B cell (primary cell): Measurements from ENCODE around the gene NUCB2. TPM values are rescaled to one million over a fixed set of nuclear protein-coding genes. Genes with fewer than 3 reads are reported as not detected.

Experiments used
- ATAC-seq: fragments of 200-7000 bp; cut with Tn5 transposase; one replicate; pipeline ENCODE4 v1.10.0; 2021; ENCODE audit warnings: low read depth, mild to moderate bottlenecking, moderate number of reproducible peaks, moderate library complexity
- CTCF ChIA-PET: fragments of 350-600 bp; sonication (Branson Sonifier 250); formaldehyde crosslinking; loops from one replicate; lab custom pipeline; 2021; ENCODE audit warnings: antibody characterized with exemption, inconsistent platforms; lab: Charles Lee
- POLR2A ChIA-PET: fragments of 350-600 bp; sonication (Branson Sonifier 250); formaldehyde crosslinking; loops from one replicate; lab custom pipeline; 2021; ENCODE audit warnings: antibody characterized with exemption; lab: Charles Lee
- DNase-seq: peaks from one replicate; pipeline ENCODE4 v3.0.0; 2013
- H2AFZ ChIP-seq: 2 replicates; pipeline ENCODE4 v1.6.1; 2012; ENCODE audit warnings: mild to moderate bottlenecking, low read depth, low read length; ENCODE audit not compliant: insufficient read depth, poor library complexity, severe bottlenecking
- H3K27ac ChIP-seq, 2 donors: 1 replicate in 1 of 2; 2 replicates in 1 of 2; pipeline ENCODE4 v1.5.1; 2012 to 2013; ENCODE audit warnings: low read length in 2 of 2, mild to moderate bottlenecking in 2 of 2, moderate library complexity in 1 of 2
- H3K27me3 ChIP-seq, 4 experiments: fragments of 200-600 bp in 1 of 4; sonication (generic) in 1 of 4; replicated peaks in 1 of 4; 1 replicate in 2 of 4; 2 replicates in 2 of 4; pipeline versions ENCODE4 v1.6.1 to v1.7.0; 2013 to 2016; ENCODE audit warnings: low read length in 3 of 4, mild to moderate bottlenecking in 2 of 4, mixed read lengths in 1 of 4, moderate library complexity in 1 of 4; ENCODE audit not compliant: insufficient read depth in 4 of 4, control insufficient read depth in 3 of 4; ENCODE audit errors: control extremely low read depth in 1 of 4
- H3K36me3 ChIP-seq, 2 experiments: replicated peaks in 1 of 2; 1 replicate in 1 of 2; 2 replicates in 1 of 2; pipeline versions ENCODE4 v1.6.1 to v1.7.1; 2013; ENCODE audit warnings: low read length in 1 of 2; ENCODE audit not compliant: insufficient read depth in 2 of 2, control insufficient read depth in 1 of 2; ENCODE audit errors: control extremely low read depth in 1 of 2, extremely low read depth in 1 of 2
- H3K4me1 ChIP-seq, 2 donors: fragments of 200-600 bp in 1 of 2; sonication (generic) in 1 of 2; 1 replicate in 1 of 2; 2 replicates in 1 of 2; pipeline versions ENCODE4 v1.5.1 to v1.6.1; 2013 to 2017; ENCODE audit warnings: low read length in 2 of 2; ENCODE audit not compliant: control insufficient read depth in 2 of 2, insufficient read depth in 2 of 2
- H3K4me2 ChIP-seq: replicated peaks from 2 replicates; pipeline ENCODE3; 2012; ENCODE audit warnings: mild to moderate bottlenecking, low read depth, low read length; ENCODE audit not compliant: poor library complexity, severe bottlenecking
- H3K4me3 ChIP-seq, 5 experiments: fragments of 200-600 bp in 1 of 5; sonication (generic) in 1 of 5; 1 replicate in 3 of 5; 2 replicates in 2 of 5; pipeline versions ENCODE4 v1.5.1 to v1.7.0; 2011 to 2016; ENCODE audit warnings: low read length in 4 of 5, mild to moderate bottlenecking in 4 of 5, low read depth in 2 of 5, control low read depth in 1 of 5, moderate library complexity in 1 of 5; ENCODE audit not compliant: insufficient read depth in 1 of 5; ENCODE audit errors: control extremely low read depth in 1 of 5, extremely low read depth in 1 of 5
- H3K79me2 ChIP-seq: fragments of 200-600 bp; sonication (generic); one replicate; pipeline ENCODE4 v1.6.0; 2016; ENCODE audit warnings: low read length; ENCODE audit not compliant: control insufficient read depth, insufficient read depth
- H3K9ac ChIP-seq: fragments of 200-600 bp; sonication (generic); 2 replicates; pipeline ENCODE4 v1.6.1; 2017; ENCODE audit warnings: mild to moderate bottlenecking, low read length, moderate library complexity
- H3K9me3 ChIP-seq, 3 donors: one replicate each; pipeline versions ENCODE4 v1.6.1 to v1.7.1; 2013; ENCODE audit warnings: low read length in 2 of 3; ENCODE audit not compliant: control insufficient read depth in 2 of 3, insufficient read depth in 1 of 3; ENCODE audit errors: control extremely low read depth in 1 of 3
- H4K20me1 ChIP-seq: 2 replicates; pipeline ENCODE4 v1.6.0; 2012; ENCODE audit warnings: mild to moderate bottlenecking, low read length; ENCODE audit not compliant: insufficient read depth, control insufficient read depth, poor library complexity, severe bottlenecking
- H3K27ac Mint-ChIP-seq: one replicate; pipeline ENCODE4 v1.8.0; 2021; ENCODE audit warnings: mixed read lengths
- H3K27me3 Mint-ChIP-seq: one replicate; pipeline ENCODE4 v1.8.0; 2021; ENCODE audit warnings: mixed read lengths
- H3K4me1 Mint-ChIP-seq: one replicate; pipeline ENCODE4 v1.8.0; 2021; ENCODE audit warnings: mixed read lengths
- H3K4me3 Mint-ChIP-seq: one replicate; pipeline ENCODE4 v1.8.0; 2021; ENCODE audit warnings: mixed read lengths
- H3K9me3 Mint-ChIP-seq: one replicate; pipeline ENCODE4 v1.8.0; 2022; ENCODE audit warnings: mixed read lengths; ENCODE audit not compliant: insufficient read depth
- CTCF ChIP-seq: fragments of 200-600 bp; IDR thresholded peaks from one replicate; pipeline ENCODE4 v1.8.0; 2022; ENCODE audit warnings: antibody characterized with exemption, mild to moderate bottlenecking
- EZH2 ChIP-seq: IDR thresholded peaks from 2 replicates; pipeline ENCODE4 v1.6.1; 2012; ENCODE audit warnings: borderline replicate concordance, low read depth, mild to moderate bottlenecking, moderate library complexity, low read length; ENCODE audit not compliant: insufficient read depth, poor library complexity, severe bottlenecking
- WGBS: methylation state at CpG from one replicate; pipeline ENCODE4 v1.1.5; 2013; ENCODE audit warnings: missing lambda C conversion rate; ENCODE audit not compliant: insufficient coverage; 5-methylcytosine and 5-hydroxymethylcytosine counted together
- intact Hi-C: fragments of 100-400 bp; cut with micrococcal nuclease; formaldehyde crosslinking; loops from one replicate; pipeline ENCODE4 v1.10.0; 2022
- polyA plus RNA-seq: library from polyadenylated mRNA; depleted of rRNA; stranded (reverse); fragments of >200 nt; gene quantifications from 2 replicates; pipeline ENCODE4 v1.2.3, GENCODE V29; 2012
- total RNA-seq, 2 donors: library from RNA; stranded (reverse); fragments of 120-200 nt in 1 of 2; gene quantifications; 1 replicate in 1 of 2; 2 replicates in 1 of 2; pipeline versions ENCODE4 v1.2.3 to v1.2.4, GENCODE V29; 2013 to 2022

Gene NUCB2
- total and polyA plus RNA-seq, 2 donors (not counting 1 experiment from before 2014, with no cell fraction given): 1.8 to 6.8 TPM

GRCh38 chr11:17331669-17332068, 55.1 kb downstream of the NUCB2 start:
- ChIA-PET POLR2A (no interaction called here), CTCF (interaction anchor here (0.8 kb wide), 1 partner anchor 48 kb away, joined by 3 read pairs; no protein-coding TSS in a partner anchor)
- no peak overlapping the region for H3K4me2 ChIP-seq
- H3K36me3 ChIP-seq: no peaks in the 10 kb centered on the region
- WGBS: 100% methylated on average over 1 of the region's 2 CpGs
- no peaks in the 10 kb centered on the region for H3K4me1 ChIP-seq
- DNase-seq (no peak), ATAC-seq (no peak)
- H3K79me2 ChIP-seq: no peaks in the 10 kb centered on the region
- no peaks in the 10 kb centered on the region for H4K20me1 ChIP-seq
- no peaks in the 10 kb centered on the region for H3K4me1 Mint-ChIP-seq
- TF ChIP-seq CTCF (no peak), EZH2 (no peak)
- no peak overlapping the region for H3K4me3 ChIP-seq
- no peaks in the 10 kb centered on the region for H3K27me3 Mint-ChIP-seq
- no peak overlapping the region for H3K27ac Mint-ChIP-seq
- intact Hi-C loops: no loop called here
- H3K27me3 ChIP-seq: no peaks in the 10 kb centered on the region
- H3K27ac ChIP-seq: no peak overlapping the region
- H3K9ac ChIP-seq: no peak overlapping the region
- H3K9me3 Mint-ChIP-seq: no peaks in the 10 kb centered on the region
- H3K4me3 Mint-ChIP-seq: no peak overlapping the region
- H3K9me3 ChIP-seq: no peaks in the 10 kb centered on the region
- no peak overlapping the region for H2AFZ ChIP-seq

- Histone ChIP-seq H2AFZ (no peak overlapping the region), H3K36me3 (no peaks in the 10 kb centered on the region), H3K4me1 (no peaks in the 10 kb centered on the region), H3K4me3 (no peak overlapping the region), H3K79me2 (no peaks in the 10 kb centered on the region), H3K4me2 (no peak overlapping the region), H3K27me3 (no peaks in the 10 kb centered on the region), H4K20me1 (no peaks in the 10 kb centered on the region), H3K9ac (no peak overlapping the region), H3K27ac (no peak overlapping the region), H3K9me3 (no peaks in the 10 kb centered on the region)
- DNase-seq (no peak), ATAC-seq (no peak)
- no peak overlapping the region for H3K27ac Mint-ChIP-seq
- intact Hi-C loops: no loop called here
- H3K4me1 Mint-ChIP-seq: no peaks in the 10 kb centered on the region
- CTCF ChIA-PET: interaction anchor here (0.9 to 1.0 kb wide), 2 partner anchors 11 to 20 kb away, joined by 3 read pairs; no protein-coding TSS in a partner anchor
- 100% methylated on average over 1 of the region's 4 CpGs for WGBS
- no peak for TF ChIP-seq CTCF
- no peak for TF ChIP-seq EZH2
- H3K9me3 Mint-ChIP-seq: no peaks in the 10 kb centered on the region
- no peaks in the 10 kb centered on the region for H3K27me3 Mint-ChIP-seq
- POLR2A ChIA-PET: no interaction called here
- no peak overlapping the region for H3K4me3 Mint-ChIP-seq
Observed at GRCh38 chr11:17333799-17334586, 57.5 kb downstream of the NUCB2 start.
